OCI-LY3 (cell line): Measurements from ENCODE around the gene KCNC4.

Experiments used
- EZH2phosphoT487 ChIP-seq: fragments of 200-600 bp; shearing (Covaris generic); IDR thresholded peaks from 2 replicates; pipeline ENCODE4 v1.6.1; 2018; ENCODE audit warnings: antibody characterized with exemption, mixed run types, low read depth
- TF ChIP-seq, protein P1 (sequence below): fragments of 200-600, 300-600 bp; sonication (generic); IDR thresholded peaks from 2 replicates; pipeline ENCODE4 v1.5.1; 2014; ENCODE audit warnings: antibody characterized with exemption, low read length, low read depth

DNA sequence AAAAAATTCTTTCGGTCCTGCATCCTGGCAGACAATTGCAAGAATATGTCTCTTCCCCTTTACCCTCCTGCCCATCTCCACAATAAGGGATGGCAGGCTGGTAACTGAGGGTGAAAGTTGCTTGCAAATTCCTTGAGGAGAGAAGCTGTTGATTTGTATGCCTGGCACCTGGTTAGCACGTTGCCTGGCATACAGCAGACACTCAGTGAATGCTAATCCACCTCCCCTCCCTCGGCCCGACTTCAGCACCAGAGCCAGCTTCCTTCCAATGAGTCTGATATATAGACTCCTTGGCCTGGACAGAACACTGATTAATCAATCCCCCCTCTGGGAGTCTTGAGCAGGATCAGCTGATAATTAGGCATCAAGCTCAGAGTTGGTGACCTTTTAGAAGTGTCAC is 39.1 kb downstream of the KCNC4 start:
- TF ChIP-seq, protein P1, sequence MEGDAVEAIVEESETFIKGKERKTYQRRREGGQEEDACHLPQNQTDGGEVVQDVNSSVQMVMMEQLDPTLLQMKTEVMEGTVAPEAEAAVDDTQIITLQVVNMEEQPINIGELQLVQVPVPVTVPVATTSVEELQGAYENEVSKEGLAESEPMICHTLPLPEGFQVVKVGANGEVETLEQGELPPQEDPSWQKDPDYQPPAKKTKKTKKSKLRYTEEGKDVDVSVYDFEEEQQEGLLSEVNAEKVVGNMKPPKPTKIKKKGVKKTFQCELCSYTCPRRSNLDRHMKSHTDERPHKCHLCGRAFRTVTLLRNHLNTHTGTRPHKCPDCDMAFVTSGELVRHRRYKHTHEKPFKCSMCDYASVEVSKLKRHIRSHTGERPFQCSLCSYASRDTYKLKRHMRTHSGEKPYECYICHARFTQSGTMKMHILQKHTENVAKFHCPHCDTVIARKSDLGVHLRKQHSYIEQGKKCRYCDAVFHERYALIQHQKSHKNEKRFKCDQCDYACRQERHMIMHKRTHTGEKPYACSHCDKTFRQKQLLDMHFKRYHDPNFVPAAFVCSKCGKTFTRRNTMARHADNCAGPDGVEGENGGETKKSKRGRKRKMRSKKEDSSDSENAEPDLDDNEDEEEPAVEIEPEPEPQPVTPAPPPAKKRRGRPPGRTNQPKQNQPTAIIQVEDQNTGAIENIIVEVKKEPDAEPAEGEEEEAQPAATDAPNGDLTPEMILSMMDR, result no peak
- no peak for TF ChIP-seq EZH2phosphoT487
